A549 (cell line): Measurements from ENCODE around the gene SLC7A8. TPM values are rescaled to one million over a fixed set of nuclear protein-coding genes. Genes with fewer than 3 reads are reported as not detected.

Experiments
- ATAC-seq, 2 experiments: fragments of 200-7000 bp in 1 of 2; fragments of >200 bp in 1 of 2; cut with Nextera tagmentation in 1 of 2; cut with Tn5 transposase in 1 of 2; 3 replicates each; pipeline versions ENCODE4 v1.8.0 to v1.9.1; 2018 to 2020; ENCODE audit warnings: mild to moderate bottlenecking in 1 of 2, moderate library complexity in 1 of 2
- CTCF ChIA-PET: fragments of 300-600 bp; sonication (Branson Sonifier 250); formaldehyde crosslinking; extraction: SDS; loops from one replicate; lab custom pipeline; 2021; ENCODE audit warnings: antibody characterized with exemption, inconsistent platforms; lab: Yijun Ruan, JAX
- POLR2A ChIA-PET: fragments of 350-600 bp; formaldehyde crosslinking; extraction: SDS; loops from one replicate; lab custom pipeline; 2021; ENCODE audit warnings: antibody characterized with exemption, inconsistent platforms; lab: Yijun Ruan, JAX
- DNase-seq, 2 experiments: peaks; one replicate each; pipeline versions ENCODE4 v3.0.0 to v3.0.0-alpha.2; 2011 to 2016; ENCODE audit warnings: low read depth in 1 of 2, low spot score in 1 of 2
- FAIRE-seq: peaks from 2 replicates; lab custom pipeline; 2011; peaks lifted over from hg19 to GRCh38; lab: Jason Lieb, UNC
- H3K27ac ChIP-seq, 2 experiments: fragments of >200 bp; sonication (Bioruptor Twin); formaldehyde crosslinking; 3 replicates each; pipeline ENCODE4 v1.5.1; 2016 to 2017
- H3K4me1 ChIP-seq: fragments of >200 bp; sonication (Bioruptor Twin); formaldehyde crosslinking; 3 replicates; pipeline ENCODE4 v1.6.1; 2016
- H3K4me2 ChIP-seq: fragments of >200 bp; sonication (Bioruptor Twin); formaldehyde crosslinking; 3 replicates; pipeline ENCODE4 v1.6.1; 2016
- H3K4me3 ChIP-seq: fragments of >200 bp; sonication (Bioruptor Twin); formaldehyde crosslinking; 3 replicates; pipeline ENCODE4 v1.5.1; 2016
- H3K9me3 ChIP-seq: fragments of >200 bp; sonication (Bioruptor Twin); formaldehyde crosslinking; 3 replicates; pipeline ENCODE4 v1.6.1; 2016
- BHLHE40 ChIP-seq: IDR thresholded peaks from 2 replicates; pipeline ENCODE4 v1.6.1; 2012; ENCODE audit warnings: low read depth, low read length, inconsistent platforms
- CHD2 ChIP-seq: fragments of 150-350 bp; IDR thresholded peaks from 2 replicates; pipeline ENCODE4 v1.6.1; 2014; ENCODE audit warnings: low read length; ENCODE audit not compliant: partially characterized antibody
- CHD4 ChIP-seq: fragments of 200-600 bp; sonication (generic); IDR thresholded peaks from 2 replicates; pipeline ENCODE4 v1.6.1; 2016; ENCODE audit warnings: antibody characterized with exemption, mild to moderate bottlenecking, borderline replicate concordance
- EHF ChIP-seq: fragments of 250-450 bp; sonication (Bioruptor Pico); IDR thresholded peaks from 2 replicates; pipeline ENCODE4 v1.5.0; 2020; ENCODE audit warnings: mild to moderate bottlenecking
- EHMT2 ChIP-seq: fragments of 200-600 bp; sonication (generic); IDR thresholded peaks from 2 replicates; pipeline ENCODE4 v1.6.1; 2016; ENCODE audit warnings: antibody characterized with exemption, low read depth, mild to moderate bottlenecking, moderate library complexity
- EP300 ChIP-seq, 2 experiments: fragments of >200 bp; sonication (Bioruptor Twin); formaldehyde crosslinking; IDR thresholded peaks; 2 replicates in 1 of 2; 3 replicates in 1 of 2; pipeline ENCODE4 v1.6.1; 2016 to 2017
- ESRRA ChIP-seq: fragments of 150-350 bp; IDR thresholded peaks from 2 replicates; pipeline ENCODE4 v1.6.1; 2014; ENCODE audit warnings: mild to moderate bottlenecking, low read length, borderline replicate concordance
- FOSL2 ChIP-seq, 2 experiments: fragments of 450-650 bp in 1 of 2; fragments of >200 bp in 1 of 2; sonication (Bioruptor Twin) in 1 of 2; formaldehyde crosslinking; IDR thresholded peaks; 2 replicates each; pipeline versions ENCODE4 v1.5.0 to v1.6.1; 2016 to 2020; ENCODE audit warnings: mild to moderate bottlenecking in 1 of 2, moderate library complexity in 1 of 2
- HEYL ChIP-seq: fragments of 250-450 bp; sonication (Bioruptor Pico); IDR thresholded peaks from 2 replicates; pipeline ENCODE4 v1.8.0; 2021; ENCODE audit warnings: mild to moderate bottlenecking, moderate library complexity
- HOXB5 ChIP-seq: fragments of 250-450 bp; sonication (Bioruptor Pico); IDR thresholded peaks from 2 replicates; pipeline ENCODE4 v1.5.0; 2020; ENCODE audit warnings: mild to moderate bottlenecking, moderate library complexity
- JUNB ChIP-seq: fragments of >200 bp; sonication (Bioruptor Twin); formaldehyde crosslinking; IDR thresholded peaks from 2 replicates; pipeline ENCODE4 v1.6.1; 2016
- KDM1A ChIP-seq: fragments of 200-600 bp; sonication (generic); IDR thresholded peaks from 2 replicates; pipeline ENCODE4 v1.6.1; 2016; ENCODE audit warnings: low read depth, mild to moderate bottlenecking
- MAFK ChIP-seq: fragments of 450-650 bp; IDR thresholded peaks from 2 replicates; pipeline ENCODE4 v1.6.1; 2014; ENCODE audit not compliant: partially characterized antibody
- MYC ChIP-seq: IDR thresholded peaks from 2 replicates; pipeline ENCODE4 v1.6.1; 2012; ENCODE audit warnings: mild to moderate bottlenecking, inconsistent platforms, low read length, improper control_type of control experiment, borderline replicate concordance
- NFE2L2 ChIP-seq: fragments of 150-350 bp; conservative IDR thresholded peaks from 2 replicates; pipeline ENCODE4 v1.6.1; 2014; ENCODE audit warnings: low read length
- NPAS2 ChIP-seq: fragments of 250-450 bp; sonication (Bioruptor Pico); IDR thresholded peaks from 2 replicates; pipeline ENCODE4 v1.8.0; 2022; ENCODE audit warnings: mild to moderate bottlenecking, moderate library complexity, borderline replicate concordance
- NR3C1 ChIP-seq: fragments of >200 bp; sonication (Bioruptor Twin); formaldehyde crosslinking; IDR thresholded peaks from 3 replicates; pipeline ENCODE4 v1.6.1; 2017
- POLR2A ChIP-seq: IDR thresholded peaks from 2 replicates; pipeline ENCODE4 v1.6.1; 2012; ENCODE audit warnings: mild to moderate bottlenecking, low read length
- RNF2 ChIP-seq: fragments of 200-600 bp; sonication (generic); IDR thresholded peaks from 2 replicates; pipeline ENCODE4 v1.6.1; 2016; ENCODE audit warnings: low read depth, mild to moderate bottlenecking, antibody characterized with exemption, moderate library complexity, borderline replicate concordance
- TFCP2L1 ChIP-seq: fragments of 250-450 bp; sonication (Bioruptor Pico); IDR thresholded peaks from 2 replicates; pipeline ENCODE4 v1.5.0; 2021; ENCODE audit warnings: mild to moderate bottlenecking
- ZC3H11A ChIP-seq: fragments of 450-650 bp; IDR thresholded peaks from 2 replicates; pipeline ENCODE4 v1.6.1; 2014; ENCODE audit warnings: antibody characterized with exemption, mild to moderate bottlenecking
- WGBS: methylation state at CpG from one replicate; pipeline ENCODE4 v1.1.6; 2017; ENCODE audit errors: missing lambda C conversion rate; 5-methylcytosine and 5-hydroxymethylcytosine counted together
- polyA plus RNA-seq, 4 experiments: library from polyadenylated mRNA; depleted of rRNA in 3 of 4; stranded (reverse); fragments of >200 nt; fragmentation: RNase III in 1 of 4; extraction: RNeasy Plus Mini Kit Qiagen cat#74134 plus additional on column Dnase treatment in 1 of 4; gene quantifications; 2 replicates in 3 of 4; 3 replicates in 1 of 4; pipeline ENCODE4 v1.2.3, GENCODE V29; 2011 to 2017
- TF ChIP-seq, protein P1 (sequence below): fragments of >200 bp; sonication (Bioruptor Twin); formaldehyde crosslinking; IDR thresholded peaks from 3 replicates; pipeline ENCODE4 v1.6.1; 2016
- TF ChIP-seq, protein P2 (sequence below): IDR thresholded peaks from 2 replicates; pipeline ENCODE4 v1.6.1; 2012; ENCODE audit warnings: low read depth, borderline replicate concordance
- TF ChIP-seq, protein P3 (sequence below): fragments of 200-600 bp; sonication (generic); IDR thresholded peaks from 2 replicates; pipeline ENCODE4 v1.6.1; 2016; ENCODE audit warnings: antibody characterized with exemption, mild to moderate bottlenecking, moderate library complexity
- TF ChIP-seq, protein P4 (sequence below): fragments of 450-650 bp; IDR thresholded peaks from 2 replicates; pipeline ENCODE4 v1.6.1; 2014; ENCODE audit warnings: antibody characterized with exemption
- TF ChIP-seq, protein P5 (sequence below): IDR thresholded peaks from 2 replicates; pipeline ENCODE4 v1.6.1; 2012
- TF ChIP-seq, protein P6 (sequence below): IDR thresholded peaks from 2 replicates; pipeline ENCODE4 v1.6.1; 2012

Gene SLC7A8
- polyA plus RNA-seq, 2 of the 4 experiments (the other 2 are of a cell fraction), result 0.28 to 0.35 TPM

DNA sequence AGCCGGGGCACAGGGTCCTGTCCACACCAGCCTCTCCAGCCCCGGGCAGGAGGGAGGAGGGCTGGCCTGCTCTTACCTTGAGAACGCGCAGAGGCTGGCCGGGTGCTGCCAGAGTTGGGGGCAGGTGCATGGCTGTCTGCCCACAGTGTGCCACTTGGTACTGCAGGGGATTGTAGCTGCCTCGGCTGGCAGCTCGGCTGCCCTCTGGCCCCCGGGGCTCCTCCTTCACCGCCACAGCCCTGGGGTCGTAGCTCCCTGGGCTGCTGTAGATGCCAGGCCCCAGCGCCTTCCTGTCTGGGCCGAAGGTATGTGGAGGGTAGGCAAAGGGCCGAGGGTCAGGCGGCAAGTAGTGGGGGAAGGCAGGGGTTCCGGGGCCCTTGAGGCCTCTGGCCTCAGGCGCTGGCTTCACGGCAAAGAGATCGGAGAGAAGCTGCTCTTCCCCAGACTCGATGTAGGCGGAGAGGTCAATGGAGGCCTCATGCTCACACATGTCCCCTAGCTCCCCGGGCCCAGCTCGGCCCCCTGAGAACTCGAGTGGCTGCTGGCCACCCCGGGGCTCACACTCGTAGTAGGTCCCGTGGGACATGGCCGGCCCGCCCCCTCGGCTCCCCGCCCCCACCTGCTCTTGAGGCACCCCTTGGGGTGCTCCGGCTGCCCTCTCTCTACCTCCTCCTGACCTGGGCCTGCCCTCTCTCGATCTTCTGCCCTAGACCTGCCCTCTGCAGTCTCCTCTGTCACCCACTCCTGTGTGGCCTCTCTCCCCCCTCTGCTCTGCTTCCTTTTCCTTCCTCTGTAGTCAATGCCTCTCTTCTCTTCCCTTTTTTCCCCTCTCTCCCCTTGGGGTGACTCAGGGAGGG lies 64.7 kb downstream of the SLC7A8 start, which contains the start of gene CEBPE:
Gene CEBPE, minus strand, starts transcription at position 750 of the 857 bp plus-strand sequence. Its CDS starts 164 bp downstream, at position 586.
- 81% methylated on average over 22 of the region's 32 CpGs for WGBS
- no peak within 1 kb of the TSS for H3K4me2 ChIP-seq
- ChIA-PET POLR2A (no interaction called here), CTCF (interaction anchor here (0.6 to 24.2 kb wide), 8 partner anchors 10 to 952 kb away, joined by 3 to 848 read pairs (median 8); partner anchors contain the start of gene SLC7A8)
- ATAC-seq (no peak), DNase-seq (no peak), FAIRE-seq (no peak)
- H3K27ac ChIP-seq, result no peak within 1 kb of the TSS; a peak in 1 of 6 replicates
- H3K9me3 ChIP-seq, result no peaks in the 10 kb centered on the region
- H3K4me1 ChIP-seq, result peaks cover 22% of the 10 kb centered on the region
- H3K4me3 ChIP-seq, result no peak within 1 kb of the TSS
- TF ChIP-seq, protein P1, sequence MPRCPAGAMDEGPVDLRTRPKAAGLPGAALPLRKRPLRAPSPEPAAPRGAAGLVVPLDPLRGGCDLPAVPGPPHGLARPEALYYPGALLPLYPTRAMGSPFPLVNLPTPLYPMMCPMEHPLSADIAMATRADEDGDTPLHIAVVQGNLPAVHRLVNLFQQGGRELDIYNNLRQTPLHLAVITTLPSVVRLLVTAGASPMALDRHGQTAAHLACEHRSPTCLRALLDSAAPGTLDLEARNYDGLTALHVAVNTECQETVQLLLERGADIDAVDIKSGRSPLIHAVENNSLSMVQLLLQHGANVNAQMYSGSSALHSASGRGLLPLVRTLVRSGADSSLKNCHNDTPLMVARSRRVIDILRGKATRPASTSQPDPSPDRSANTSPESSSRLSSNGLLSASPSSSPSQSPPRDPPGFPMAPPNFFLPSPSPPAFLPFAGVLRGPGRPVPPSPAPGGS, result no peak
- TF ChIP-seq ESRRA, result no peak
- TF ChIP-seq EHMT2, result no peak
- TF ChIP-seq KDM1A, result no peak
- TF ChIP-seq, protein P2, sequence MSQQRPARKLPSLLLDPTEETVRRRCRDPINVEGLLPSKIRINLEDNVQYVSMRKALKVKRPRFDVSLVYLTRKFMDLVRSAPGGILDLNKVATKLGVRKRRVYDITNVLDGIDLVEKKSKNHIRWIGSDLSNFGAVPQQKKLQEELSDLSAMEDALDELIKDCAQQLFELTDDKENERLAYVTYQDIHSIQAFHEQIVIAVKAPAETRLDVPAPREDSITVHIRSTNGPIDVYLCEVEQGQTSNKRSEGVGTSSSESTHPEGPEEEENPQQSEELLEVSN, result no peak
- TF ChIP-seq, protein P3, sequence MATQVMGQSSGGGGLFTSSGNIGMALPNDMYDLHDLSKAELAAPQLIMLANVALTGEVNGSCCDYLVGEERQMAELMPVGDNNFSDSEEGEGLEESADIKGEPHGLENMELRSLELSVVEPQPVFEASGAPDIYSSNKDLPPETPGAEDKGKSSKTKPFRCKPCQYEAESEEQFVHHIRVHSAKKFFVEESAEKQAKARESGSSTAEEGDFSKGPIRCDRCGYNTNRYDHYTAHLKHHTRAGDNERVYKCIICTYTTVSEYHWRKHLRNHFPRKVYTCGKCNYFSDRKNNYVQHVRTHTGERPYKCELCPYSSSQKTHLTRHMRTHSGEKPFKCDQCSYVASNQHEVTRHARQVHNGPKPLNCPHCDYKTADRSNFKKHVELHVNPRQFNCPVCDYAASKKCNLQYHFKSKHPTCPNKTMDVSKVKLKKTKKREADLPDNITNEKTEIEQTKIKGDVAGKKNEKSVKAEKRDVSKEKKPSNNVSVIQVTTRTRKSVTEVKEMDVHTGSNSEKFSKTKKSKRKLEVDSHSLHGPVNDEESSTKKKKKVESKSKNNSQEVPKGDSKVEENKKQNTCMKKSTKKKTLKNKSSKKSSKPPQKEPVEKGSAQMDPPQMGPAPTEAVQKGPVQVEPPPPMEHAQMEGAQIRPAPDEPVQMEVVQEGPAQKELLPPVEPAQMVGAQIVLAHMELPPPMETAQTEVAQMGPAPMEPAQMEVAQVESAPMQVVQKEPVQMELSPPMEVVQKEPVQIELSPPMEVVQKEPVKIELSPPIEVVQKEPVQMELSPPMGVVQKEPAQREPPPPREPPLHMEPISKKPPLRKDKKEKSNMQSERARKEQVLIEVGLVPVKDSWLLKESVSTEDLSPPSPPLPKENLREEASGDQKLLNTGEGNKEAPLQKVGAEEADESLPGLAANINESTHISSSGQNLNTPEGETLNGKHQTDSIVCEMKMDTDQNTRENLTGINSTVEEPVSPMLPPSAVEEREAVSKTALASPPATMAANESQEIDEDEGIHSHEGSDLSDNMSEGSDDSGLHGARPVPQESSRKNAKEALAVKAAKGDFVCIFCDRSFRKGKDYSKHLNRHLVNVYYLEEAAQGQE, result no peak
- TF ChIP-seq, protein P4, sequence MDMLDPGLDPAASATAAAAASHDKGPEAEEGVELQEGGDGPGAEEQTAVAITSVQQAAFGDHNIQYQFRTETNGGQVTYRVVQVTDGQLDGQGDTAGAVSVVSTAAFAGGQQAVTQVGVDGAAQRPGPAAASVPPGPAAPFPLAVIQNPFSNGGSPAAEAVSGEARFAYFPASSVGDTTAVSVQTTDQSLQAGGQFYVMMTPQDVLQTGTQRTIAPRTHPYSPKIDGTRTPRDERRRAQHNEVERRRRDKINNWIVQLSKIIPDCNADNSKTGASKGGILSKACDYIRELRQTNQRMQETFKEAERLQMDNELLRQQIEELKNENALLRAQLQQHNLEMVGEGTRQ, result no peak
- TF ChIP-seq POLR2A, result no peak
- TF ChIP-seq JUNB, result no peak

DNA sequence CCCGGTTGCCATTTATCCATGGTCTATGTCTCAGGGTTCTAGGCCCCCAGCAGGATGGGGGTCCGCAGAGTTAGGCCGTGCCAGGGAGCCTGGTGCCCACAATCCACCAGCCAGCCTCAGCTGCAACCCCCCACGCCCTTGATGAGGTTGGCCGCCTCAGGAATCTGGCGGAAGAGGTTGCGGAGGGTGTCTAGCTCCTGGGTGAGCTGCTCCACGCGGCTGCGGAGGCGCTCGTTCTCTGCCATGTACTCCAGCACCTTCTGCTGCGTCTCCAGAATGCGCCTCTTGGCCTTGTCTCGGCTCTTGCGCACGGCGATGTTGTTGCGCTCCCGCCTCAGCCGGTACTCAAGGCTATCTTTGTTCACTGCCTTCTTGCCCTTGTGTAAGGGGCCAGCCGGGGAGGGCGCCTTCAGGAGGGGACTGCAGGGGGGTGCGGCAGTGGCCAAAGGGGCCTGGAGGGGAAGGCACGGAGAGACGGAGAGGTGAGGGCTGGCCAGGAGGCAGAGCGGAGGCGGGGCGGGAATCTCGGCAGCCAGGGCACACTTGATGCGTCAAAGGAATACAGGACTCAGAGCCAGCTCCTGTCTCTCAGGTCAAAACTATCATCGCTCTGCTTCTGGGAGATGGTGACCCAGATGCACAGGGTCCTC lies 66.0 kb downstream of the SLC7A8 start:
- POLR2A ChIA-PET, result no interaction called here
- H3K27ac ChIP-seq, result no peak overlapping the region
- ATAC-seq (no peak), DNase-seq (no peak), FAIRE-seq (no peak)
- no peak for TF ChIP-seq MYC
- TF ChIP-seq CHD2, result no peak
- TF ChIP-seq HOXB5 (CRISPR knock-in tag), result no peak
- no peak for TF ChIP-seq CHD4
- TF ChIP-seq EP300 (IDR thresholded peaks at IDR 0.05), result no peak
- TF ChIP-seq RNF2, result no peak
- no peak for TF ChIP-seq BHLHE40
- TF ChIP-seq NR3C1, result no peak
- TF ChIP-seq HEYL (CRISPR knock-in tag), result no peak
- no peak for TF ChIP-seq NPAS2 (CRISPR knock-in tag)
- no peak for TF ChIP-seq EHF (CRISPR knock-in tag)
- no peak for TF ChIP-seq TFCP2L1 (CRISPR knock-in tag)
- no peak for TF ChIP-seq NFE2L2
- TF ChIP-seq, protein P5, sequence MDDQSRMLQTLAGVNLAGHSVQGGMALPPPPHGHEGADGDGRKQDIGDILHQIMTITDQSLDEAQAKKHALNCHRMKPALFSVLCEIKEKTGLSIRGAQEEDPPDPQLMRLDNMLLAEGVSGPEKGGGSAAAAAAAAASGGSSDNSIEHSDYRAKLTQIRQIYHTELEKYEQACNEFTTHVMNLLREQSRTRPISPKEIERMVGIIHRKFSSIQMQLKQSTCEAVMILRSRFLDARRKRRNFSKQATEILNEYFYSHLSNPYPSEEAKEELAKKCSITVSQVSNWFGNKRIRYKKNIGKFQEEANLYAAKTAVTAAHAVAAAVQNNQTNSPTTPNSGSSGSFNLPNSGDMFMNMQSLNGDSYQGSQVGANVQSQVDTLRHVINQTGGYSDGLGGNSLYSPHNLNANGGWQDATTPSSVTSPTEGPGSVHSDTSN, result no peak
- no peak for TF ChIP-seq FOSL2 (IDR thresholded peaks at IDR 0.05)
- no peak for TF ChIP-seq FOSL2 (CRISPR knock-in tag; IDR thresholded peaks at IDR 0.05)
- no peak for TF ChIP-seq MAFK
- TF ChIP-seq, protein P6, sequence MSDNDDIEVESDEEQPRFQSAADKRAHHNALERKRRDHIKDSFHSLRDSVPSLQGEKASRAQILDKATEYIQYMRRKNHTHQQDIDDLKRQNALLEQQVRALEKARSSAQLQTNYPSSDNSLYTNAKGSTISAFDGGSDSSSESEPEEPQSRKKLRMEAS, result no peak
- TF ChIP-seq ZC3H11A, result no peak
- WGBS, result 88% methylated on average over 32 of the region's 32 CpGs
- CTCF ChIA-PET, result interaction anchor here (0.6 to 24.2 kb wide), 6 partner anchors 40 to 177 kb away, joined by 3 to 848 read pairs (median 8); partner anchors contain the start of gene SLC7A8
- peaks cover 22% of the 10 kb centered on the region for H3K4me1 ChIP-seq
- no peak overlapping the region for H3K4me3 ChIP-seq
- no peak overlapping the region for H3K4me2 ChIP-seq
- H3K9me3 ChIP-seq, result no peaks in the 10 kb centered on the region
